HG03432 (cell line): ENCODE measurements around the gene CAMK2G.

Experiments used
- ATAC-seq: cut with Tn5 transposase; IDR thresholded peaks from one replicate; pipeline ENCODE4 v1.9.1; 2021; ENCODE audit warnings: mild to moderate bottlenecking, moderate library complexity; ENCODE audit not compliant: unreplicated experiment

CAMK2G gene

GRCh38 chr10:73779539-73780197 lies 94.7 kb downstream of the CAMK2G start:
- no peak for ATAC-seq

GRCh38 chr10:73779018-73779417 lies 95.3 kb downstream of the CAMK2G start:
- no peak for ATAC-seq

GRCh38 chr10:73774637-73775036 lies 99.7 kb downstream of the CAMK2G start:
- no peak for ATAC-seq

GRCh38 chr10:73773152-73773879 lies 101.0 kb downstream of the CAMK2G start:
- ATAC-seq = no peak

- peak; percentile 69 for ATAC-seq
Observed at GRCh38 chr10:73772281-73773151, 101.8 kb downstream of the CAMK2G start.

GRCh38 chr10:73771722-73772280 lies 102.6 kb downstream of the CAMK2G start:
- ATAC-seq = peak; percentile 51

- no peak for ATAC-seq
Observed at GRCh38 chr10:73769396-73769795, 105.0 kb downstream of the CAMK2G start.

GRCh38 chr10:73768881-73769280 lies 105.5 kb downstream of the CAMK2G start:
- ATAC-seq = no peak

- no peak for ATAC-seq
Observed at GRCh38 chr10:73765066-73765465, 109.3 kb downstream of the CAMK2G start.

GRCh38 chr10:73763343-73763742 lies 111.0 kb downstream of the CAMK2G start:
- no peak for ATAC-seq

- ATAC-seq = no peak
Observed at GRCh38 chr10:73762915-73763314, 111.4 kb downstream of the CAMK2G start.
